HepG2 (cell line): ENCODE measurements around the gene CPED1. TPM values are rescaled to one million over a fixed set of nuclear protein-coding genes. Genes with fewer than 3 reads are reported as not detected.

ENCODE experiments used
- ATAC-seq: fragments of 200-7000 bp; cut with Tn5 transposase; 3 replicates; pipeline ENCODE4 v1.9.1; 2020; ENCODE audit warnings: mild to moderate bottlenecking, moderate library complexity
- BruUV-seq: library from RNA; stranded (reverse); fragments of 400-500 nt; replicated peaks from 2 replicates; lab custom pipeline; 2021; lab: Mats Ljungman, UMichigan
- CTCF ChIA-PET: fragments of 300-600 bp; formaldehyde crosslinking; extraction: SDS; loops from one replicate; lab custom pipeline; 2021; ENCODE audit warnings: low total read pairs, inconsistent platforms, low intra/inter-chr PET ratio; lab: Yijun Ruan, JAX
- POLR2A ChIA-PET: fragments of 350-600 bp; sonication (Branson Sonifier 250); formaldehyde crosslinking; loops from one replicate; lab custom pipeline; 2020; ENCODE audit warnings: antibody characterized with exemption, inconsistent platforms; lab: Yijun Ruan, JAX
- DNase-seq: peaks from one replicate; pipeline ENCODE4 v3.0.0-alpha.2; 2015; ENCODE audit warnings: low spot score
- FAIRE-seq: peaks from 3 replicates; lab custom pipeline; 2011; peaks lifted over from hg19 to GRCh38; lab: Jason Lieb, UNC
- H2AFZ ChIP-seq: one replicate; pipeline ENCODE4 v1.6.1; 2011; ENCODE audit warnings: low read length, inconsistent platforms
- H3K27ac ChIP-seq: fragments of 300-600 bp; 3 replicates; pipeline ENCODE4 v1.8.0; 2011; ENCODE audit warnings: mixed run types, mild to moderate bottlenecking, mixed read lengths, low read length, inconsistent platforms; ENCODE audit not compliant: insufficient read depth; ENCODE audit errors: extremely low read length
- H3K27me3 ChIP-seq, 2 experiments: fragments of 200-600 bp in 1 of 2; 2 replicates in 1 of 2; 3 replicates in 1 of 2; pipeline versions ENCODE4 v1.6.0 to v1.8.0; 2011; ENCODE audit warnings: low read length in 2 of 2, mild to moderate bottlenecking in 2 of 2, moderate library complexity in 2 of 2, inconsistent platforms in 1 of 2; ENCODE audit not compliant: insufficient read depth in 2 of 2, control insufficient read depth in 1 of 2
- H3K36me3 ChIP-seq, 2 experiments: fragments of 200-600 bp in 1 of 2; replicated peaks in 1 of 2; 2 replicates in 1 of 2; 3 replicates in 1 of 2; pipeline versions ENCODE4 v1.5.1 to v1.8.0; 2011; ENCODE audit warnings: low read length in 2 of 2, inconsistent platforms in 1 of 2; ENCODE audit not compliant: insufficient read depth in 2 of 2, control insufficient read depth in 1 of 2
- H3K4me1 ChIP-seq: 2 replicates; pipeline ENCODE4 v1.5.1; 2012; ENCODE audit warnings: low read length, inconsistent platforms; ENCODE audit not compliant: insufficient read depth
- H3K4me2 ChIP-seq: 2 replicates; pipeline ENCODE4 v1.6.0; 2011; ENCODE audit warnings: low read depth, low read length, inconsistent platforms
- H3K4me3 ChIP-seq, 3 experiments: fragments of 200-600 bp in 1 of 3; sonication (generic), shearing (Covaris generic) in 1 of 3; replicated peaks in 1 of 3; 2 replicates each; pipeline ENCODE4 v1.5.1; 2011 to 2016; ENCODE audit warnings: low read length in 3 of 3, inconsistent platforms in 2 of 3, low read depth in 2 of 3, mild to moderate bottlenecking in 2 of 3, control low read depth in 1 of 3, mixed read lengths in 1 of 3; ENCODE audit not compliant: insufficient read depth in 1 of 3
- H3K79me2 ChIP-seq: one replicate; pipeline ENCODE4 v1.6.1; 2011; ENCODE audit warnings: low read length, inconsistent platforms; ENCODE audit not compliant: insufficient read depth
- H3K9ac ChIP-seq: 2 replicates; pipeline ENCODE4 v1.6.0; 2011; ENCODE audit warnings: mild to moderate bottlenecking, low read depth, low read length, inconsistent platforms; ENCODE audit not compliant: insufficient read depth
- H3K9me3 ChIP-seq: 2 replicates; pipeline ENCODE4 v1.5.1; 2012; ENCODE audit warnings: mild to moderate bottlenecking, low read length
- H4K20me1 ChIP-seq: 2 replicates; pipeline ENCODE4 v1.6.0; 2011; ENCODE audit warnings: inconsistent platforms, mild to moderate bottlenecking, low read length, moderate library complexity; ENCODE audit not compliant: insufficient read depth
- CBX5 ChIP-seq: sonication (generic); formaldehyde crosslinking; IDR thresholded peaks from 2 replicates; pipeline ENCODE4 v1.4.0; 2020; ENCODE audit warnings: missing genetic modification reagents, borderline replicate concordance
- ELF1 ChIP-seq: sonication (generic); formaldehyde crosslinking; IDR thresholded peaks from 2 replicates; pipeline ENCODE4 v1.4.0; 2020; ENCODE audit warnings: missing genetic modification reagents
- LCORL ChIP-seq, 2 experiments: fragments of 450-650 bp in 1 of 2; sonication (generic) in 1 of 2; formaldehyde crosslinking in 1 of 2; IDR thresholded peaks; 2 replicates each; pipeline versions ENCODE4 v1.5.0 to v1.6.1; 2017 to 2020; ENCODE audit warnings: antibody characterized with exemption in 1 of 2, missing genetic modification reagents in 1 of 2
- MTA3 ChIP-seq: sonication (generic); formaldehyde crosslinking; IDR thresholded peaks from 2 replicates; pipeline ENCODE4 v1.4.0; 2020; ENCODE audit warnings: missing genetic modification reagents
- ZFX ChIP-seq: sonication (generic); formaldehyde crosslinking; IDR thresholded peaks from 2 replicates; pipeline ENCODE4 v1.4.0; 2020; ENCODE audit warnings: mild to moderate bottlenecking, low read depth, missing genetic modification reagents, moderate library complexity
- ZNF660 ChIP-seq: sonication (generic); formaldehyde crosslinking; IDR thresholded peaks from 2 replicates; pipeline ENCODE4 v1.5.1; 2020; ENCODE audit warnings: mild to moderate bottlenecking, low read depth, missing genetic modification reagents, borderline replicate concordance
- WGBS: methylation state at CpG from one replicate; pipeline ENCODE4 v1.1.6; 2017; ENCODE audit warnings: low lambda C conversion rate; 5-methylcytosine and 5-hydroxymethylcytosine counted together
- in situ Hi-C: cut with HindIII; loops from 2 replicates; pipeline ENCODE4 v1.10.0; 2017; ENCODE audit warnings: low pct_unique_long_range_greater_than_20kb; ENCODE audit not compliant: extremely low pct_ligation_motif_present
- intact Hi-C: fragments of 100-400 bp; cut with micrococcal nuclease; formaldehyde crosslinking; loops from one replicate; pipeline ENCODE4 v1.10.0; 2022; ENCODE audit not compliant: unreplicated experiment
- polyA plus RNA-seq, 8 experiments: library from polyadenylated mRNA; depleted of rRNA in 3 of 8; stranded (reverse) in 7 of 8; unstranded in 1 of 8; fragments of >200 nt; fragmentation: Illumina TruSeq in 4 of 8; extraction: Trizol in 4 of 8; gene quantifications; 2 replicates each; pipeline versions ENCODE4 v1.2.1 to v1.2.3, GENCODE V29; 2011 to 2016; ENCODE audit warnings: low read depth in 4 of 8, missing spikeins in 1 of 8, mixed read lengths in 1 of 8; ENCODE audit not compliant: insufficient read depth in 1 of 8
- total RNA-seq, 5 experiments: library from RNA; depleted of rRNA; stranded (reverse); fragments of >200 nt; fragmentation: Illumina TruSeq; extraction: Trizol; gene quantifications; 2 replicates each; pipeline ENCODE4 v1.2.3, GENCODE V29; 2016; ENCODE audit warnings: low read depth in 1 of 5

CPED1 gene
- total and polyA plus RNA-seq, 2 of the 13 experiments (the other 11 are each of a cell fraction or from before 2014, with no cell fraction given), result 11.5 to 27.0 TPM

GRCh38 chr7:121101621-121102020, 113.1 kb downstream of the CPED1 start:
- no peak for ATAC-seq
- H3K79me2 ChIP-seq, result no peaks in the 10 kb centered on the region
- no peaks in the 10 kb centered on the region for H4K20me1 ChIP-seq
- H2AFZ ChIP-seq, result no peak overlapping the region
- H3K9me3 ChIP-seq, result no peaks in the 10 kb centered on the region
- BruUV-seq, result no TSS peak
- H3K4me3 ChIP-seq, result no peak overlapping the region
- no peaks in the 10 kb centered on the region for H3K27me3 ChIP-seq
- TF ChIP-seq CBX5 (CRISPR knock-in tag) (no peak), LCORL (IDR thresholded peaks at IDR 0.05) (no peak), LCORL (CRISPR knock-in tag; IDR thresholded peaks at IDR 0.05) (no peak), ELF1 (CRISPR knock-in tag) (no peak), MTA3 (CRISPR knock-in tag) (no peak)
- FAIRE-seq, result no peak
- no peak for DNase-seq
- H3K9ac ChIP-seq, result no peak overlapping the region
- in situ Hi-C loops (loop anchor here (10.0 kb wide), 1 partner anchor 297 kb away; no protein-coding TSS in a partner anchor), intact Hi-C loops (no loop called here)
- no peaks in the 10 kb centered on the region for H3K4me1 ChIP-seq
- no peak overlapping the region for H3K4me2 ChIP-seq
- POLR2A ChIA-PET, result no interaction called here
- WGBS, result 56% methylated on average over 2 of the region's 2 CpGs
- no peak overlapping the region for H3K27ac ChIP-seq
- CTCF ChIA-PET, result no interaction called here
- no peaks in the 10 kb centered on the region for H3K36me3 ChIP-seq

- WGBS, result 42% methylated on average over 2 of the region's 2 CpGs
- Histone ChIP-seq H2AFZ (no peak overlapping the region), H3K4me1 (no peaks in the 10 kb centered on the region), H3K27ac (no peak overlapping the region), H3K79me2 (no peaks in the 10 kb centered on the region), H4K20me1 (no peaks in the 10 kb centered on the region), H3K36me3 (no peaks in the 10 kb centered on the region), H3K4me3 (no peak overlapping the region), H3K9me3 (no peaks in the 10 kb centered on the region), H3K27me3 (no peaks in the 10 kb centered on the region), H3K9ac (no peak overlapping the region), H3K4me2 (no peak overlapping the region)
- no peak for FAIRE-seq
- in situ Hi-C loops (loop anchor here (10.0 kb wide), 1 partner anchor 298 kb away; no protein-coding TSS in a partner anchor), intact Hi-C loops (no loop called here)
- no peak for TF ChIP-seq ZNF660 (CRISPR knock-in tag)
- no peak for TF ChIP-seq ZFX
- ChIA-PET POLR2A (no interaction called here), CTCF (no interaction called here)
- no TSS peak for BruUV-seq
- no peak for ATAC-seq
- no peak for DNase-seq
Observed at GRCh38 chr7:121102619-121103018, 114.1 kb downstream of the CPED1 start.
